ENCODE measurements around the gene PIGU.

The PIGU gene

DNA sequence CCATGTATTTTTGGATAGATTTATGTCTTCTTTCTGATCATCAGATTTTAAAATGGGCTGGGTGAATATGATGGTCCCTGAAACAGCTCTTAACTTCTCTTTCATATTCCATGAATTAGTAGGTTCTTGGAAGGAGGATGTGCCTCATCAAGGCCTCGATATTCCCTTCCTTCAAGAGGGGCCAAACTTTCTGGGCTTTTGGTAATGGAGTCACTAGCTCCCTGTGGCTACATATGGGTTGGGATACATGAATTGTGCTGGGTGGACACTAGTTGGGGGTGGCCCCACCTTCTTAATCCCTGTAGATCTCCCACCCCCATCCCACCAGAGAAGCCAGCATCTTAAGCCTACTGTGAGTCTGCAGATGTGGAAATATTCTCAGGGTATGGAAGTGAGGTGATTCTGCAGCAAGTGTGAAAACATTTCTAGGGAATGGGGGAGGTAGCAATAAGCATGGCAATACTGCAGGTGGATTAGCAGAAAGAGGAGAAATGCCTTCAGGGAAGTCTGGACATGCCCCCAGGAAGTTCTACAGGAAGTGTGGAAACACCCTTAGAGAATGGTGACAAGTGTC, 29.5 kb upstream of the PIGU start:
- Histone ChIP-seq H3K9ac (ENCODE audit: low read depth, low read length) (no peak overlapping the region), H3K36me3 (ENCODE audit: control insufficient read depth, insufficient read depth, low read length) (no peaks in the 10 kb centered on the region), H3K9me3 (ENCODE audit: control insufficient read depth, insufficient read depth, low read length) (no peaks in the 10 kb centered on the region), H3K27me3 (ENCODE audit: control insufficient read depth, insufficient read depth, low read length) (peaks cover 30% of the 10 kb centered on the region), H3K4me1 (ENCODE audit: control insufficient read depth, insufficient read depth, low read length) (peaks cover 8% of the 10 kb centered on the region), H3K4me3 (ENCODE audit: low read depth, low read length) (no peak overlapping the region), H3K27ac (ENCODE audit: low read depth, low read length) (no peak overlapping the region)

DNA sequence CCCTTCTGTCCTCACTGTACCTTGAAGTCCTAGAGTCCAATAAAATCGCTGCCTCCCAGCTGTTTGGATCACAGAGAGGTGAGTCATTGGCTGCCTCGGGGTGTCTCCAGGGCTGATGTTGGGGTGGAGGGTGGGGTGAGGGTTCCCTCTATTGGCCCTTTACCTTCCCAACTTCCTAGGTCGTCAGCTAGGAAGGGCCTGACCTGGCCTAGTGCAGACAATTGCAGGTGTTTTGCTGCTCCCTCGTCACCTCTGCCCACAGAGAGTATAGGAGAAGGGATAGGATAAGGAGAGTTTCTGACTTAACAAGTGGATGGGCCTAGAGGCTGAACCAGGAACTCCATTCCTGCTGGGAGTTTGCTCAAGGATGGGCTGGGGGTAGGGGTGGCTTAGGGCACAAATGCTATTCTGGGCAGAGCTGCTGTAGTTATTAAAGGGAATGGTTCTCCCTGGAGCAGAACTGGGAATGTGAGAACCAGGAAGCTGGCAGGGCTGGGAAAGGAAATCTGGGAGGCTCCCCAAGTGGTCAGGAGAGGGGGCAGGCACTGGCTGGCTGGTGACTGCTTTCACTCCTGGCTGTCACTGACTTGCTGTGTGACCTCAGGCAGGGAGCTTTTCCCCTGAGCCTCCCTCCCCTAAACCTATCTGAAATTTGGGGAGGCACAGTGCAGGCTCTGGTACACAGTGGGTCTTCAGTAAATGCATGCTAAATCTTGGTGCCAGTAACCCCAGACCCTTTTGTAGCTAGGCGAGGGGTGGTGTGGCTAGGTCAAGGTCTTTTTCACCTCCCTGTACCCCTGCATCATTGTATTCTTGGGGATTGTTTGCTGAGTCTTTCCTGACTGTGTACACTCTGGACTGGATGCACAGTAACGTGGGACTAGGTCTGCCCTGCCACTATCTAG, 28.8 kb upstream of the PIGU start:
- Histone ChIP-seq H3K27ac (ENCODE audit: low read depth, low read length) (peak overlapping the region; percentile 97), H3K4me1 (ENCODE audit: control insufficient read depth, insufficient read depth, low read length) (peaks cover 8% of the 10 kb centered on the region), H3K9me3 (ENCODE audit: control insufficient read depth, insufficient read depth, low read length) (no peaks in the 10 kb centered on the region), H3K4me3 (ENCODE audit: low read depth, low read length) (peak overlapping the region; percentile 94), H3K9ac (ENCODE audit: low read depth, low read length) (no peak overlapping the region), H3K36me3 (ENCODE audit: control insufficient read depth, insufficient read depth, low read length) (no peaks in the 10 kb centered on the region), H3K27me3 (ENCODE audit: control insufficient read depth, insufficient read depth, low read length) (peaks cover 22% of the 10 kb centered on the region)

DNA sequence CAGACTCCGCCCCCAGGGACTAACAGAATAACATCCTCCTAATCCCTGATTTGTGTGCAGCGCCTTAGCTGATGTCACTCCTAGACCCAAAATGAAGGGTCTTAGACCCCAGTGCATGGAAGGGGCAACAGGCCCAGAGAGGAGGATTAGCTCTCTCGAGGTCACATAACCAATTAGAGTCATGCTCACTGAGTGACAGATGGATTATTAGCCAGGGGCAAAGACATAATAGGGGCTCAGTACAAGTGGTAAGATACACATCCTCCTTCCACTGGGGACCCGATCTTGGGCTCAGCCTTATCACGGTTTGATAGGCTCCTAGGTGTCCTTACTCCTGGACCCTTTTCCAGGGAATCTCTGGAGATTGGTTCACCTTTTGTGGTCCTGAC, 28.1 kb upstream of the PIGU start:
- Histone ChIP-seq H3K36me3 (ENCODE audit: control insufficient read depth, insufficient read depth, low read length) (no peaks in the 10 kb centered on the region), H3K9ac (ENCODE audit: low read depth, low read length) (no peak overlapping the region), H3K4me1 (ENCODE audit: control insufficient read depth, insufficient read depth, low read length) (peaks cover 8% of the 10 kb centered on the region), H3K4me3 (ENCODE audit: low read depth, low read length) (peak overlapping the region; percentile 94), H3K27me3 (ENCODE audit: control insufficient read depth, insufficient read depth, low read length) (peaks cover 16% of the 10 kb centered on the region), H3K9me3 (ENCODE audit: control insufficient read depth, insufficient read depth, low read length) (no peaks in the 10 kb centered on the region), H3K27ac (ENCODE audit: low read depth, low read length) (peak overlapping the region; percentile 97)

DNA sequence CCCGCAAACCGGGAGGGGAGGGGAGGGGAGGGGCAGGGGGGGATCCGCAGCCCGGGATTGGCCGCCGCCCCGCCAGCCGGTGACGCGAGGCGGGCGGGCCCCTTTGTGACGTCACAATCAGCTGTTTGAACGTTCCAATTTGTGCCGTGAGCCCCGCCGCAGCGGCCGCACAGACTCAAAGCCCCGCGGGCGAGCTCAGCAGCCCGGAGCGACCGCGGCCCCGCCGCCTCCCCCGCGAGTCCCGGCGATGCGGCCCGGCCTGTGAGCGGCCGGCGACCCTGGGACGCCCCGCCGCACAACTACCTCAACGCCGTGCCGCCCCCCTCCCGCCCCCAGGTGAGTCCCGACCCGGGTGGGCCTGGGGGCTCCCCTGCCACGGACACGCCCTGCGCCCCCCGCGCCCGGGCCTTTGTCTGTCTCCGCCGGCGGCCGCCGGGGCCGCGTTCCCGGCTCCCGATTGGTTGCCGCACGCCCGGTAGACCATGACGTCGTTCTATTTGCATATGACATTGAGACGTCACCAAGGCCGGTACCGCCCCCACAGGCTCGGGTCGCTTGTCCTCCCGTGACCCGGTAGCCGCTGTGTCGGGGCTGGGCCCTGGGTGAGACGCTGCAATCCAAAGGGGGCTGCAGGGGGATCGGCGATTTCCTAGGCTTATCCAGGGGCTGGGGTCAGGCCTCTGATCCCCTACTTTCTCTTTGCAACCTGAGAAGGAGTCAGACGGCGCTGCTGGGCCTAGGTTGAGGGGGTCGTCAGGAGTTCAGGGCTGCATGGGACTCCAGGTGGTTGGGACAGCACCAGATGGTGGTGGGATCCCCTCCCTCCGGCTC, 27.5 kb upstream of the PIGU start, which contains the start of gene TP53INP2:
Gene TP53INP2, plus strand, starts transcription at position 168 of the 831 bp plus-strand sequence. CDS start 4,396 bp downstream, outside the sequence.
- peak within 1 kb of the TSS; percentile 80 for H3K9ac ChIP-seq (ENCODE audit: low read depth, low read length)
- H3K4me3 ChIP-seq (ENCODE audit: low read depth, low read length), result peak within 1 kb of the TSS; percentile 94
- H3K27ac ChIP-seq (ENCODE audit: low read depth, low read length), result peak within 1 kb of the TSS; percentile 97
- H3K4me1 ChIP-seq (ENCODE audit: control insufficient read depth, insufficient read depth, low read length), result peaks cover 8% of the 10 kb centered on the region
- no peaks in the 10 kb centered on the region for H3K9me3 ChIP-seq (ENCODE audit: control insufficient read depth, insufficient read depth, low read length)
- no peaks in the 10 kb centered on the region for H3K36me3 ChIP-seq (ENCODE audit: control insufficient read depth, insufficient read depth, low read length)
- H3K27me3 ChIP-seq (ENCODE audit: control insufficient read depth, insufficient read depth, low read length), result peaks cover 15% of the 10 kb centered on the region

DNA sequence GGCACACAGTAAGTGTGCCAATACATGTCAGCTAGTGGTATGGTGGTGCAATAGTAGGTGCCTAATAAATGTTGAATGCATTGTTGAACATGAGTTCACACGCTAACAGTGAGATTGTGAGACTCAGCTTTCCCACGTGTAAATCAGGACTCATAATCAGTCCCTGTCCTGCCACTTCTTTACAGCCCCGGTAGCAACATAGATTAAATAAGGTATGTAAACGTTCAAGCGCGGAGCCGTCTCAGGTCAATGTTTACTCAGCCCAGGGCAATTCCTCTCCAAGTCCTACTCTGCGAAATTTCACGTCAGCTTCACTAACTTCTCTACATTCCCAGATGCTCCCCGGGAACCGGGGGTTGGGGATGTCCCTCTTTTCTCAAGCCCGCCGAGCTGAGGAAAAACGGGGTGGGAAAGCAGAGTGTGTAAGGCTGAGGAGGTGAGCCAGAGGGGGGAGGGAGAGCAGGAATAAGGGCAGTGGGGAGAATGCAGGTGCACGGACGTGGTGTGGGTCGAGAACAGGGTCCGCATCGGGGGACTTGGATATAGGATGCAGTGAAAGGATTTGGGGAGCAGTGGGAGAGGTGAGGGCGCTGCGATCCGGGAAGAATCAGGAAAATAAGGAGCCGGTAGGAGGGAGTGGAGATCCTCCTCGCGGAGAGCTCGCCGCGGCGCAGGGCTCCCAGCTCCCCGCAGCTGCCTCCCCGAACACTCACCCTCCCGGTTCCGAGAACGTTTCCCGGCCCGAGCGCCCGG, 26.7 kb upstream of the PIGU start:
- Histone ChIP-seq H3K9me3 (ENCODE audit: control insufficient read depth, insufficient read depth, low read length) (no peaks in the 10 kb centered on the region), H3K27me3 (ENCODE audit: control insufficient read depth, insufficient read depth, low read length) (peaks cover 15% of the 10 kb centered on the region), H3K36me3 (ENCODE audit: control insufficient read depth, insufficient read depth, low read length) (no peaks in the 10 kb centered on the region), H3K27ac (ENCODE audit: low read depth, low read length) (peak overlapping the region; percentile 97), H3K4me3 (ENCODE audit: low read depth, low read length) (peak overlapping the region; percentile 94), H3K4me1 (ENCODE audit: control insufficient read depth, insufficient read depth, low read length) (peaks cover 8% of the 10 kb centered on the region), H3K9ac (ENCODE audit: low read depth, low read length) (peak overlapping the region; percentile 71)

DNA sequence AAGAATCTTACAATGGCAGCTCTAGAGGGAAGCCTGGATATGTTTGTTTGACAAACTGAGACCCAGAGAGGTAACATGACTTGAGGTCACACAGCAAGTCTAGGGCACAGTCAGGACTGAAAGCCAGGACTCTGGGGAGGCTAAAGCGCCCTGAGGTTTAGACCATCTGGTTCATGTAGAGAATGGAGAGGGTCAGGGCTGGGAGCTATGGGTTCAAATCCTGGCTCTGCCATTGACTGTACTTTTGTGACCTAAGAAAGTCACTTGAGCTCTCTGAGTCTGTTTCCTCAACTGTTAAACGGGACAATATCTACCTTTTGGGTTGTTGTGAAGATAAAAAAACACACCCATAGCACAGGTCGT, 26.1 kb upstream of the PIGU start:
- Histone ChIP-seq H3K9me3 (ENCODE audit: control insufficient read depth, insufficient read depth, low read length) (no peaks in the 10 kb centered on the region), H3K9ac (ENCODE audit: low read depth, low read length) (no peak overlapping the region), H3K27ac (ENCODE audit: low read depth, low read length) (no peak overlapping the region), H3K36me3 (ENCODE audit: control insufficient read depth, insufficient read depth, low read length) (no peaks in the 10 kb centered on the region), H3K4me3 (ENCODE audit: low read depth, low read length) (peak overlapping the region; percentile 94), H3K27me3 (ENCODE audit: control insufficient read depth, insufficient read depth, low read length) (peaks cover 12% of the 10 kb centered on the region), H3K4me1 (ENCODE audit: control insufficient read depth, insufficient read depth, low read length) (peaks cover 5% of the 10 kb centered on the region)

DNA sequence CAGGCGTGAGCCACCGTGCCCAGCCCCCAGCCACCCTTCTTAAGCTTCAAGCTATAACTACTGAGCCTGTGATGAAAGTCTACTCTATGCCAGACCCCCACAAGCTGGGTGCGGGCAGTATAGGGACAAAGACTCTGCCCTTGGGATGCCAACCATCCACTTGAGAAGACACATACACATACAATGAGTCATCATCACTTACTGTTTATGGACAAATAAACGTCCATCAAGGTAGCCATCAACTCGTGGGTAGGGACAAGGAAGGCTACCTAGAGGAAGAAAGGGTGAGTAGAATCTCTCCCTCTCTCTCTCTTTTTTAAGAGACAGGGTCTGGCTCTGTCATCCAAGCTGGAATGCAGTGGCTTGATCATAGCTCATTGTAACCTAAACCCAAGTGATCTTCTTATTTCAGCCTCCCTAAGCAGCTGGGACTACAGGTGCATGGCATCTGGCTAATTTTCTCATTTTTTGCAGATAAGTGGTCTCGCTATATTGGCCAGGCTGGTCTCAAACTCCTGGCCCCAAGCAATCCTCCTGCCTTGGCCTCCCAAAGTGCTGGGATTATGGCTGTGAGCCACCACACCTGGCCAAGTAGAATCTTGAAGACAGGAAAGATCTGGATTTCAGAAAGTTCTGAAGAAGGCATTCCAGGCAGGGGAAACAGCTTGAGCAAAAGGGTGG, 24.7 kb upstream of the PIGU start:
- Histone ChIP-seq H3K9me3 (ENCODE audit: control insufficient read depth, insufficient read depth, low read length) (no peaks in the 10 kb centered on the region), H3K27ac (ENCODE audit: low read depth, low read length) (no peak overlapping the region), H3K9ac (ENCODE audit: low read depth, low read length) (no peak overlapping the region), H3K4me3 (ENCODE audit: low read depth, low read length) (no peak overlapping the region), H3K27me3 (ENCODE audit: control insufficient read depth, insufficient read depth, low read length) (peaks cover 12% of the 10 kb centered on the region), H3K36me3 (ENCODE audit: control insufficient read depth, insufficient read depth, low read length) (no peaks in the 10 kb centered on the region), H3K4me1 (ENCODE audit: control insufficient read depth, insufficient read depth, low read length) (peaks cover 5% of the 10 kb centered on the region)

DNA sequence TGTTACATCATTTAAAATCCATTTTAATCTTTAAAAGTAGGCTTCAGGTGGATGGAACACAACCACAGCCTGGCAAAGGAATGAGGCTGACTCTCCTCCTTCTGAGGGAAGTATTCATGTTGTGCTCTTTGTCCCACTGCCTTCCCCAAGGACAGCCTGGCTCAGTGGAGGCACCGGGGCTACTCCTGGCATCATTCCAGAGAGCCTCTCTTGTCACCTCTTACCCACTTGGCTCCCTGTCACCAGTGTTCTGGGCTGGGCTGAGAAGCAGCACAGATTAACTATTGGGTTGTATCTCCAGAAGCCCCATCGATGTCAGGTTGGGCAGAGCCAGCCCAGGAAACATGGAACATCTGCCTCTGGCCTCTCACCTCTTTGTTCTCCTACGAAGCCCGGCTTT, 16.5 kb upstream of the PIGU start:
- H3K4me1 ChIP-seq (ENCODE audit: control insufficient read depth, insufficient read depth, low read length), result no peaks in the 10 kb centered on the region
- no peaks in the 10 kb centered on the region for H3K27me3 ChIP-seq (ENCODE audit: control insufficient read depth, insufficient read depth, low read length)
- no peak overlapping the region for H3K9ac ChIP-seq (ENCODE audit: low read depth, low read length)
- no peak overlapping the region for H3K27ac ChIP-seq (ENCODE audit: low read depth, low read length)
- H3K4me3 ChIP-seq (ENCODE audit: low read depth, low read length), result no peak overlapping the region
- no peaks in the 10 kb centered on the region for H3K9me3 ChIP-seq (ENCODE audit: control insufficient read depth, insufficient read depth, low read length)
- H3K36me3 ChIP-seq (ENCODE audit: control insufficient read depth, insufficient read depth, low read length), result no peaks in the 10 kb centered on the region

DNA sequence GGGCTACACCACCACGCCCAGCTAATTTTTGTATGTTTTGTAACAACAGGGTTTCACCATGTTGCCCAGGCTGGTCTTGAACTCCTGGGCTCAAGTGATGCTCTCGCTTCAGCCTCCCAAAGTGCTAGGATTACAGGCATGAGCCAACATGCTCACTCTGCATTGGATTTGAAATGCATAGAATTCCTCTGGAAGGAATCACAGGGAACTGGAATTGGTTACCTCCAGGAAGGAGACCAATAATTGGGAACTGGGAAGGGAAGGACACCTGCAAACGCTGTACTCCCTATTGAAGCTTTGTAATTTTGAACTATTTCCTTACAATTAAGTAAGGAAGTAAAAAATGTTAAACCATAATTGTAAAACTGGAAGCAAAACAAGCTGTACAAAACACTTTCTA, 14.9 kb upstream of the PIGU start:
- Histone ChIP-seq H3K9me3 (ENCODE audit: control insufficient read depth, insufficient read depth, low read length) (no peaks in the 10 kb centered on the region), H3K36me3 (ENCODE audit: control insufficient read depth, insufficient read depth, low read length) (no peaks in the 10 kb centered on the region), H3K9ac (ENCODE audit: low read depth, low read length) (no peak overlapping the region), H3K4me1 (ENCODE audit: control insufficient read depth, insufficient read depth, low read length) (no peaks in the 10 kb centered on the region), H3K27me3 (ENCODE audit: control insufficient read depth, insufficient read depth, low read length) (no peaks in the 10 kb centered on the region), H3K4me3 (ENCODE audit: low read depth, low read length) (no peak overlapping the region), H3K27ac (ENCODE audit: low read depth, low read length) (no peak overlapping the region)

DNA sequence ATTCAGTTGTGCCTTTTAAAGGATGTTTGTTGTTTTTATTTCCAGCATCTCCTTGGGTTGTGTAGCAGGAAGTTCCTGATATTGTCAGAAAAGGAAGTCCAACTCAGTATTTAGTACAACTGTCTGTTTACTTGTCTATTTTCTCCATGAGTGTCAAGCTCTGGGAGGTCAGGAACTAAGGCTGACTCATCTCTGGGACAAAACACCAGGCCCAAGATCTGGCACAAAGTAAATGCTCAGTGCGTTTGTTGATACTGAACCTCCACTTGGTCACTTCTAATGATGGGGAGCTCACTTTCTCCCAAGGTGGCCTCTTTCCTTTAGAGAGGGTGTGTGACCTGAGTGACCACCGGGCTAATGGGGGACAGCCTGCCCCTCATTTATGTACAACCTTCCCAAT, 12.6 kb upstream of the PIGU start:
- no peaks in the 10 kb centered on the region for H3K9me3 ChIP-seq (ENCODE audit: control insufficient read depth, insufficient read depth, low read length)
- no peaks in the 10 kb centered on the region for H3K36me3 ChIP-seq (ENCODE audit: control insufficient read depth, insufficient read depth, low read length)
- no peaks in the 10 kb centered on the region for H3K4me1 ChIP-seq (ENCODE audit: control insufficient read depth, insufficient read depth, low read length)
- no peak overlapping the region for H3K27ac ChIP-seq (ENCODE audit: low read depth, low read length)
- H3K27me3 ChIP-seq (ENCODE audit: control insufficient read depth, insufficient read depth, low read length), result no peaks in the 10 kb centered on the region
- no peak overlapping the region for H3K4me3 ChIP-seq (ENCODE audit: low read depth, low read length)
- no peak overlapping the region for H3K9ac ChIP-seq (ENCODE audit: low read depth, low read length)

Measured in HUES48 (cell line).